SH-SY5Y (cell line): ENCODE results near the gene MET.

Experiments
- GATA2 ChIP-seq: IDR thresholded peaks from 2 replicates; pipeline ENCODE4 v1.6.1; 2011; ENCODE audit warnings: mild to moderate bottlenecking, low read depth, low read length
- GATA3 ChIP-seq: IDR thresholded peaks from 2 replicates; pipeline ENCODE4 v1.6.1; 2011; ENCODE audit warnings: low read depth, mild to moderate bottlenecking, low read length, moderate library complexity

DNA sequence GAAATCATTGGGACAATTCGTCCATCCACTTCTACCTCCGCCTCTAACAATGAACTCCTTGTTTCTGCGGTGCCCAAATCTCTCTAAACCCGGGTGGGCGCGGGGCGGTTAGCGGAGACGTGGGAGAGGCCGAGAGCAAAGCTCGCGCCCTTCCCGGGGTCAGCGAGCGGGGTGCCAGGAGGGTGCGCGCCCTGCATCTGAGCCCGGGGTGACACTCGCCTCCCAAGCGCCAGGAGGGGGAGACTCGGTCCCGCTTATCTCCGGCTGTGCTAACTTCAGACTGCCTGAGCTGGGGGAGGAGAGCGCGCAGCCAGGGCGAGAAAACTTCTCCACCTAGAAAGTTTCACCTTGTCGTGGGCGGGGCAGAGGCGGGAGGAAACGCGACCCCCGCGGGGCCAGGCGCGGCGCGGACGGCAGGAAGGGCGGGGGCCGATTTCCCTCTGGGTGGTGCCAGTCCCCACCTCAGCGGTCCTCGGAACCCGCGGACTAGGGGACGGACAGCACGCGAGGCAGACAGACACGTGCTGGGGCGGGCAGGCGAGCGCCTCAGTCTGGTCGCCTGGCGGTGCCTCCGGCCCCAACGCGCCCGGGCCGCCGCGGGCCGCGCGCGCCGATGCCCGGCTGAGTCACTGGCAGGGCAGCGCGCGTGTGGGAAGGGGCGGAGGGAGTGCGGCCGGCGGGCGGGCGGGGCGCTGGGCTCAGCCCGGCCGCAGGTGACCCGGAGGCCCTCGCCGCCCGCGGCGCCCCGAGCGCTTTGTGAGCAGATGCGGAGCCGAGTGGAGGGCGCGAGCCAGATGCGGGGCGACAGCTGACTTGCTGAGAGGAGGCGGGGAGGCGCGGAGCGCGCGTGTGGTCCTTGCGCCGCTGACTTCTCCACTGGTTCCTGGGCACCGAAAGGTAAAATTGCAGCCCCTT is at the start of gene MET:
- TF ChIP-seq GATA2 (no peak), GATA3 (no peak)
